ENCODE measurements around the gene TBRG1.

GRCh38 chr11:124662106-124662505, 39.4 kb downstream of the TBRG1 start:
- TF ChIP-seq CTCF (IDR thresholded peaks at IDR 0.05) (no peak), POLR2A (IDR thresholded peaks at IDR 0.05) (no peak), EP300 (IDR thresholded peaks at IDR 0.05) (no peak)

All from ovary (tissue), 3 donors.